ENCODE data around the gene RUBCN. TPM values are rescaled to one million over a fixed set of nuclear protein-coding genes. Genes with fewer than 3 reads are reported as not detected.

RUBCN gene
- total RNA-seq, 1 donor from 2014 or later = 29.0 TPM

DNA sequence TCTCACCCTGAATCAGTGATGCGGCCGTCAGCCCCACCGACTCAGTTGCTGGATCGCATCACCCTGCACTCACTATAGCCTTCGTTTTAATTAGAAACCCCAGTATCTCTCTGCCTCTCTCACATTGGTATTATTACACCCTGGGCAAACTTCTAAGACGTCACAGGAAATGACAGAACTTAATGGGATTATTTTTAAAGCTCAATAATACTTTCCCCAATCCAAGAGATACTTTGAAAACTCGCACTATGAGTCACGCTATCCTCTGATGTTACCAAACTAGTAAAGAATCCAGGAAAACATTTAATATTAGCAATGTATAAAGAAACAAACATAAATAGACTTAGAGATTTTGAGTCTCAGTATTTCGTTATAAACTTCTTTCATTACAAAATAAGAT, 36.6 kb downstream of the RUBCN start:
- Mint-ChIP-seq H3K9me3 (ENCODE audit: low read depth) (peaks cover 11% of the 10 kb centered on the region), H3K27me3 (no peaks in the 10 kb centered on the region), H3K4me1 (ENCODE audit: low read depth) (no peaks in the 10 kb centered on the region), H3K27ac (no peak overlapping the region), H3K36me3 (ENCODE audit: insufficient read depth) (peaks cover 40% of the 10 kb centered on the region), H3K4me3 (ENCODE audit: low read depth) (no peak overlapping the region)
- DNase-seq (ENCODE audit: low spot score, unreplicated experiment) = no peak
- TF ChIP-seq, protein P1, sequence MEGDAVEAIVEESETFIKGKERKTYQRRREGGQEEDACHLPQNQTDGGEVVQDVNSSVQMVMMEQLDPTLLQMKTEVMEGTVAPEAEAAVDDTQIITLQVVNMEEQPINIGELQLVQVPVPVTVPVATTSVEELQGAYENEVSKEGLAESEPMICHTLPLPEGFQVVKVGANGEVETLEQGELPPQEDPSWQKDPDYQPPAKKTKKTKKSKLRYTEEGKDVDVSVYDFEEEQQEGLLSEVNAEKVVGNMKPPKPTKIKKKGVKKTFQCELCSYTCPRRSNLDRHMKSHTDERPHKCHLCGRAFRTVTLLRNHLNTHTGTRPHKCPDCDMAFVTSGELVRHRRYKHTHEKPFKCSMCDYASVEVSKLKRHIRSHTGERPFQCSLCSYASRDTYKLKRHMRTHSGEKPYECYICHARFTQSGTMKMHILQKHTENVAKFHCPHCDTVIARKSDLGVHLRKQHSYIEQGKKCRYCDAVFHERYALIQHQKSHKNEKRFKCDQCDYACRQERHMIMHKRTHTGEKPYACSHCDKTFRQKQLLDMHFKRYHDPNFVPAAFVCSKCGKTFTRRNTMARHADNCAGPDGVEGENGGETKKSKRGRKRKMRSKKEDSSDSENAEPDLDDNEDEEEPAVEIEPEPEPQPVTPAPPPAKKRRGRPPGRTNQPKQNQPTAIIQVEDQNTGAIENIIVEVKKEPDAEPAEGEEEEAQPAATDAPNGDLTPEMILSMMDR (IDR thresholded peaks at IDR 0.05; ENCODE audit: unreplicated experiment) = no peak

DNA sequence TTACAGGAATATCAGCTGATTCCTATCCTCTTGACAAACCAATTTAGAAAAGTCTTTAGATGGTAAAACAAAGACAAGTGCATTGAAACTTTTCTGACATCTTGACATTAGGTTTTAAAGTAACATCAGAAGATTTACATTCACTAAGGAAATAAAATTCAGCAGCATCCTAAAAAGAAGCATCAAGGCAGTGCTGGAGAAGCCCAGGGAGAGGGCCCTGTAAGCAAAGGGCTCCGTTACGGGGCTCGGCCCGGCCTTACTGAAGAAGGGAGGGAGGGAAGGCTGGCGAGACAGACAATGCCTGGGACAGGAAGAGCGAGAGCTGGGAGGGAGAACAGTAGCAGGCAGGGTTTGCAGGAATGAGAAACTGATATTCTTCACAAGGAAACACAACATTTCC, 39.3 kb downstream of the RUBCN start:
- Mint-ChIP-seq H3K27me3 (no peaks in the 10 kb centered on the region), H3K4me3 (ENCODE audit: low read depth) (no peak overlapping the region), H3K36me3 (ENCODE audit: insufficient read depth) (peaks cover 40% of the 10 kb centered on the region), H3K9me3 (ENCODE audit: low read depth) (peaks cover 11% of the 10 kb centered on the region), H3K4me1 (ENCODE audit: low read depth) (no peaks in the 10 kb centered on the region), H3K27ac (no peak overlapping the region)
- DNase-seq (ENCODE audit: low spot score, unreplicated experiment) = no peak
- TF ChIP-seq, protein P1 (IDR thresholded peaks at IDR 0.05; ENCODE audit: unreplicated experiment) = no peak

DNA sequence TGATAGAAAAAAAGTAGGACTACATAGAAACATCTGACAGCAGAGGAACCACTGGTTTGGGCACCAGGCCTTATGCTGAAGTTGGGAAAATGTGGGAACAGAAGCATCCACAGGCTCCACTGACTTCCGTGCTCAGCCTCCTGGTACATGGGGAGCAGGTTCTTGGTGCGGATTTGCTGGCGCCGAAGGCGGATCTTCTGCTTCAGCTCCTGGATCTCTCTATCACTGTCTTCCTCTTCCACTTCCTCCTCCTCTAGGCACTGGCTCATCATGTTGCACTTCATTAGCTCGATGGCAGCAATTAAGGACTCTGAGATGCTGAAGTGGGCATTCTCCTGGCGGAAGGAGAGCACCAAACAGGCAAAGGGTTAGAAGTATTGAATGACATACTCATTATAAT, 42.5 kb downstream of the RUBCN start:
- H3K36me3 Mint-ChIP-seq (ENCODE audit: insufficient read depth) = peaks cover 37% of the 10 kb centered on the region
- H3K4me1 Mint-ChIP-seq (ENCODE audit: low read depth) = no peaks in the 10 kb centered on the region
- TF ChIP-seq, protein P1 (IDR thresholded peaks at IDR 0.05; ENCODE audit: unreplicated experiment) = no peak
- peaks cover 11% of the 10 kb centered on the region for H3K9me3 Mint-ChIP-seq (ENCODE audit: low read depth)
- H3K27ac Mint-ChIP-seq = no peak overlapping the region
- DNase-seq (ENCODE audit: low spot score, unreplicated experiment) = no peak
- H3K4me3 Mint-ChIP-seq (ENCODE audit: low read depth) = no peak overlapping the region
- no peaks in the 10 kb centered on the region for H3K27me3 Mint-ChIP-seq

DNA sequence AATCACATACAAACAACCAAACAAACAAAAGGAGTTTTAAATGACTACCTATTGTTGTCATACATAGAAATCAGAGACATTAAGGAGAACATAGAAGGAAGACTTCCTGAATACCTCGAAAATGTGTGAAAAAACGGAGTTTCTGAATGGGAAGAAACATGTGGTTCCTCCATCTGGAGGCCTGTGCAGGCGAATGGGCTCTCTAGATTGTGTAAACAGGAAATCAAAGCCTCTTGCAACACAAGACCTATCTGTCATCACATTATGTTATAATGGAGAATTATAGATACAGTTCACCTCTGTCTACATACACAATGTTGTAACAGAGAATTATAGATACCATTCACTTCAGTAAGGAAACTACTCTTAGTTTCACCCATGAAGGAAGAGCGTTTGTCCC, 44.1 kb downstream of the RUBCN start:
- no peaks in the 10 kb centered on the region for H3K27me3 Mint-ChIP-seq
- H3K36me3 Mint-ChIP-seq (ENCODE audit: insufficient read depth) = peaks cover 27% of the 10 kb centered on the region
- no peak for DNase-seq (ENCODE audit: low spot score, unreplicated experiment)
- no peak overlapping the region for H3K4me3 Mint-ChIP-seq (ENCODE audit: low read depth)
- TF ChIP-seq, protein P1 (IDR thresholded peaks at IDR 0.05; ENCODE audit: unreplicated experiment) = no peak
- no peaks in the 10 kb centered on the region for H3K4me1 Mint-ChIP-seq (ENCODE audit: low read depth)
- no peak overlapping the region for H3K27ac Mint-ChIP-seq
- H3K9me3 Mint-ChIP-seq (ENCODE audit: low read depth) = peaks cover 7% of the 10 kb centered on the region

DNA sequence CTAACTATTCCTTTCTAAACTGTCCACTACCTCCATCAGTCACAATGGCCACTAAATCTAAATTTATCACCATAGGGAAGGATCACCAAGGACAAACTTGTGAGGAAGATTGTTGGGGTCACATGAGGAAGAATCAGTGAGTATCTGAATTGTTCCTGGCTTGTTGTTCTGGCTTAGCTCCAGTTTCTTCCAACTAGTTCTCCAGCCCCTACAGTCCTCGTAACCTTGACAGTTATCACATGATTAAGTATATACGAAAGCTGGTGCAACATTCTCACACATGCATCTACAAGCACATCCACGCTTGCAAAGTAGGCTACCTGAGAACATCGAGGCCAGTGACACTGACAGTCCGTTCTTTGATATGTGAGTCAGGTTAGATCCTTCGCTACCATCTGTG, 46.0 kb downstream of the RUBCN start:
- Mint-ChIP-seq H3K9me3 (ENCODE audit: low read depth) (no peaks in the 10 kb centered on the region), H3K4me1 (ENCODE audit: low read depth) (no peaks in the 10 kb centered on the region), H3K4me3 (ENCODE audit: low read depth) (no peak overlapping the region), H3K27me3 (no peaks in the 10 kb centered on the region), H3K27ac (no peak overlapping the region), H3K36me3 (ENCODE audit: insufficient read depth) (peaks cover 18% of the 10 kb centered on the region)
- TF ChIP-seq, protein P1 (IDR thresholded peaks at IDR 0.05; ENCODE audit: unreplicated experiment) = no peak
- DNase-seq (ENCODE audit: low spot score, unreplicated experiment) = no peak
